Measurements from ENCODE around the gene MCOLN2.

The MCOLN2 gene

GRCh38 chr1:84996846-84997666 is at the start of gene MCOLN2:
Gene MCOLN2 (minus strand): TSS chr1:84997113. CDS start chr1:84996872, 241 bp downstream.
- Histone ChIP-seq H3K9ac (ENCODE audit: low read depth, low read length) (no peak within 1 kb of the TSS), H3K9me3 (ENCODE audit: insufficient read depth, low read length, severe bottlenecking) (no peaks in the 10 kb centered on the region), H3K4me3 (ENCODE audit: low read depth in 1 of 2, low read length in 2 of 2) (no peak within 1 kb of the TSS), H3K36me3 (ENCODE audit: insufficient read depth, low read length) (no peaks in the 10 kb centered on the region), H3K27me3 (ENCODE audit: insufficient read depth, low read length, poor library complexity) (no peaks in the 10 kb centered on the region), H3K27ac (ENCODE audit: low read length) (no peak within 1 kb of the TSS), H3K4me2 (ENCODE audit: insufficient read depth, low read length) (no peak within 1 kb of the TSS), H4K20me1 (ENCODE audit: insufficient read depth, low read length) (no peaks in the 10 kb centered on the region), H3K4me1 (ENCODE audit: insufficient read depth, low read length) (no peaks in the 10 kb centered on the region), H2AFZ (ENCODE audit: low read depth, low read length) (no peak within 1 kb of the TSS), H3K79me2 (ENCODE audit: insufficient read depth, low read length) (no peaks in the 10 kb centered on the region)
- ATAC-seq (ENCODE audit: insufficient read depth, low read depth) (no peak), DNase-seq (no peak)
- TF ChIP-seq CTCF (IDR thresholded peaks at IDR 0.05; ENCODE audit: borderline replicate concordance, extremely low read depth, low read length, poor library complexity, severe bottlenecking) (no peak), EZH2 (IDR thresholded peaks at IDR 0.05; ENCODE audit: borderline replicate concordance, low read depth, low read length, severe bottlenecking) (no peak)

- H3K4me2 ChIP-seq (ENCODE audit: insufficient read depth, low read length), result no peak overlapping the region
- H3K27ac ChIP-seq (ENCODE audit: low read length), result no peak overlapping the region
- TF ChIP-seq EZH2 (IDR thresholded peaks at IDR 0.05; ENCODE audit: borderline replicate concordance, low read depth, low read length, severe bottlenecking), result no peak
- TF ChIP-seq CTCF (IDR thresholded peaks at IDR 0.05; ENCODE audit: borderline replicate concordance, extremely low read depth, low read length, poor library complexity, severe bottlenecking), result no peak
- no peaks in the 10 kb centered on the region for H3K79me2 ChIP-seq (ENCODE audit: insufficient read depth, low read length)
- H3K4me3 ChIP-seq (ENCODE audit: low read depth in 1 of 2, low read length in 2 of 2), result no peak overlapping the region
- H2AFZ ChIP-seq (ENCODE audit: low read depth, low read length), result no peak overlapping the region
- H3K9me3 ChIP-seq (ENCODE audit: insufficient read depth, low read length, severe bottlenecking), result no peaks in the 10 kb centered on the region
- H3K27me3 ChIP-seq (ENCODE audit: insufficient read depth, low read length, poor library complexity), result no peaks in the 10 kb centered on the region
- H3K4me1 ChIP-seq (ENCODE audit: insufficient read depth, low read length), result no peaks in the 10 kb centered on the region
- ATAC-seq (ENCODE audit: insufficient read depth, low read depth) (no peak), DNase-seq (no peak)
- H4K20me1 ChIP-seq (ENCODE audit: insufficient read depth, low read length), result no peaks in the 10 kb centered on the region
- no peak overlapping the region for H3K9ac ChIP-seq (ENCODE audit: low read depth, low read length)
- no peaks in the 10 kb centered on the region for H3K36me3 ChIP-seq (ENCODE audit: insufficient read depth, low read length)
Observed at GRCh38 chr1:85042413-85042812, 45.5 kb upstream of the MCOLN2 start.

- H3K9me3 ChIP-seq (ENCODE audit: insufficient read depth, low read length, severe bottlenecking), result no peaks in the 10 kb centered on the region
- no peak overlapping the region for H3K27ac ChIP-seq (ENCODE audit: low read length)
- H3K4me3 ChIP-seq (ENCODE audit: low read depth in 1 of 2, low read length in 2 of 2), result no peak overlapping the region
- H2AFZ ChIP-seq (ENCODE audit: low read depth, low read length), result no peak overlapping the region
- H4K20me1 ChIP-seq (ENCODE audit: insufficient read depth, low read length), result no peaks in the 10 kb centered on the region
- no peak overlapping the region for H3K4me2 ChIP-seq (ENCODE audit: insufficient read depth, low read length)
- H3K9ac ChIP-seq (ENCODE audit: low read depth, low read length), result no peak overlapping the region
- no peak for DNase-seq
- H3K4me1 ChIP-seq (ENCODE audit: insufficient read depth, low read length), result no peaks in the 10 kb centered on the region
- ATAC-seq (ENCODE audit: insufficient read depth, low read depth), result no peak
- TF ChIP-seq CTCF (IDR thresholded peaks at IDR 0.05; ENCODE audit: borderline replicate concordance, extremely low read depth, low read length, poor library complexity, severe bottlenecking), result no peak
- no peak for TF ChIP-seq EZH2 (IDR thresholded peaks at IDR 0.05; ENCODE audit: borderline replicate concordance, low read depth, low read length, severe bottlenecking)
- no peaks in the 10 kb centered on the region for H3K27me3 ChIP-seq (ENCODE audit: insufficient read depth, low read length, poor library complexity)
- H3K79me2 ChIP-seq (ENCODE audit: insufficient read depth, low read length), result no peaks in the 10 kb centered on the region
- H3K36me3 ChIP-seq (ENCODE audit: insufficient read depth, low read length), result no peaks in the 10 kb centered on the region
Observed at GRCh38 chr1:85041793-85042192, 44.9 kb upstream of the MCOLN2 start.

All from DND-41 (cell line).